NCI-H187 treated with DMSO at 0.1 percent for 48 hours (cell line): ENCODE results near the gene GAS6.
"Not testable (repeated sequence)": the region's sequence is repeated elsewhere in the genome, so short reads cannot be mapped to it uniquely, and the experiment has no call there.

ENCODE experiments used
- DNase-seq: peaks from one replicate; lab custom pipeline; 2025; lab: John Stamatoyannopoulos, UW

The GAS6 gene

GRCh38 chr13:113806104-113806471, 57.8 kb downstream of the GAS6 start:
- DNase-seq = no peak

- no peak for DNase-seq
Measured at GRCh38 chr13:113805431-113806103, 58.3 kb downstream of the GAS6 start.

GRCh38 chr13:113804703-113805430, 59.0 kb downstream of the GAS6 start:
- DNase-seq = no peak

GRCh38 chr13:113804017-113804702, 59.7 kb downstream of the GAS6 start:
- DNase-seq = no peak

- DNase-seq = no peak
Measured at GRCh38 chr13:113803409-113804016, 60.4 kb downstream of the GAS6 start.

- no peak for DNase-seq
Measured at GRCh38 chr13:113802761-113803160, 61.1 kb downstream of the GAS6 start.

- DNase-seq = no peak
Measured at GRCh38 chr13:113802090-113802531, 61.8 kb downstream of the GAS6 start.

- no peak for DNase-seq
Measured at GRCh38 chr13:113801289-113801961, 62.5 kb downstream of the GAS6 start.

GRCh38 chr13:113800576-113800926, 63.3 kb downstream of the GAS6 start:
- DNase-seq = no peak

GRCh38 chr13:113798200-113798811, 65.6 kb downstream of the GAS6 start:
- no peak for DNase-seq

GRCh38 chr13:113796964-113797676, 66.8 kb downstream of the GAS6 start:
- DNase-seq = no peak

- no peak for DNase-seq
Measured at GRCh38 chr13:113796211-113796963, 67.5 kb downstream of the GAS6 start.

GRCh38 chr13:113795362-113795761, 68.5 kb downstream of the GAS6 start:
- not testable (repeated sequence) for DNase-seq

- DNase-seq = no peak
Measured at GRCh38 chr13:113794764-113795173, 69.1 kb downstream of the GAS6 start.

GRCh38 chr13:113794086-113794485, 69.8 kb downstream of the GAS6 start:
- DNase-seq = no peak

- DNase-seq = no peak
Measured at GRCh38 chr13:113793718-113794085, 70.2 kb downstream of the GAS6 start.

- DNase-seq = no peak
Measured at GRCh38 chr13:113792886-113793717, 70.8 kb downstream of the GAS6 start.

GRCh38 chr13:113792236-113792770, 71.6 kb downstream of the GAS6 start:
- DNase-seq = no peak

GRCh38 chr13:113791761-113792160, 72.1 kb downstream of the GAS6 start:
- DNase-seq = no peak
